GOT3 (cell line): ENCODE measurements around the gene TMEM168.
"Not testable (repeated sequence)": the region's sequence is repeated elsewhere in the genome, so short reads cannot be mapped to it uniquely, and the experiment has no call there.

ENCODE experiments used
- DNase-seq: peaks from one replicate; lab custom pipeline; 2025; ENCODE audit warnings: mixed read lengths; lab: John Stamatoyannopoulos, UW

TMEM168 gene

DNA sequence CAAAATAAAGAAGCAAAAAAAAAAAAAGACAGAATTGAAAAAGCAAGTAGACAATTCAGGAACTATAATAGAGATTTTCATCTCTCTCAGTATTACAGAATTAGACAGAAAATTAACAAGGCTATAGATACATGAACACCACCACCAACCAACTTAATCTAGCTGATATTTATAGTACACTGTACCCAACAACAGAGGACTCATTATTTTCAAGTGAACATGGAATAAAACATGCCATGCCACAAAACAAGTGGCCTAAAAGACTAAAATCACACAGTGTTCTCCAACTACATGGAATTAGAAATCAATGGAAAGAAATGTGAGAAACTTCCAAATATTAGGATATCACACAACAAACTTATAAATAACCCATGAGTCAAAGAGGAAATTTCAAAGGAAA is 9.1 kb downstream of the TMEM168 start:
- no peak for DNase-seq

DNA sequence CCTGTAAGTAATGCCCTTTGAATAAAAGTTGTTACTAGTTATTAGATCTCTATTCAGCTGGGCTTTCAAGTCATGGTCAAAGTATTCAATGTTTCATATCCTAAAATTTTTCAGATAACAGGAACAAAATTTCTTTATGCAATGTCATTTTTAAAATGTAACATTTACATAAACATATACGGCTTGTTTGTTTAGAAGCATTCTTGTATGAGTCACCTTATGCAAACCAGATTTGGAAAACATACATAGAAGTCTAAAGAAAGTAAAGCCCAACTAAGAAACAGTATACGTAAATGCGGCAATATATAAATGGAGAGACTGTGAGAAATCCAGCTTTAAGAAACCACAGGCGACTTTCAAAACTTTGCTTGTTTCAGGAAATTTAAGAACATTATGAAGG is 10.5 kb downstream of the TMEM168 start:
- DNase-seq, result no peak

DNA sequence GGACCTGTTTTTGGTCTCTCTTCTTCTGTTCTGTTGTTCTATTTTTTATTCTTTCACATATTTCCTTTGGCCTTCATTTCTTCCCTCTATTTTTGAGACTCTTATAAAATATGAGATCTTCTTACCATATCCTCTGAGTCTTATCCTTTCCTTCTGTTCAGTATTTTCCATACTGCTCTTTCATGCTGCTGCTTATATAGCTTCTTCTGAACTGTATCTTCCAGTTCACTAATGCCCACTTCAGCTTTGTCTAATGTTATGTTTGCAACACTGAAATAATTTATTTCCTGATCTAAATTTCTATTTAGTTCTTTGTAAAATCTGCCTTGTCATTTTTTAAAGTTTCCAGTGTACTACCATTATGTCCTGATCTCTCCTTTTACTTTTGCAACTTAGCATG is 12.8 kb downstream of the TMEM168 start:
- DNase-seq, result no peak

DNA sequence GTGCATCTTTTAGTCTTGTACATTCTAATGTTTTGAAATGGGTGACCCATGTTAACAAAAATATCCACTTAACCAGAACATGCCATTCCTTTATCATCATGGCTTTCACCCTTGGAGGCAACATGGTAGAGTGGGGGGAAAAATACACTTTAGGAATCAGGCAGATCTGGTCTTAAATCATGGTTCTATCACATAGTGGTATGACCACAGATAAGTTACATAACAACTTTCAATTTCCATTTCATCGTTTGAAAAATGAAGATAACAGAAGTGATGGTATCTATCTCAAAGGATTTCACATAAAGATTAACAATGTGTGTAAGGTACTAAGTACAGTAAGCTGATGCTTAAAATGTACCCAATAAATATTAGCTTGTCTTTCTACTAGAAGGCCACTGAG is 19.0 kb downstream of the TMEM168 start:
- no peak for DNase-seq

DNA sequence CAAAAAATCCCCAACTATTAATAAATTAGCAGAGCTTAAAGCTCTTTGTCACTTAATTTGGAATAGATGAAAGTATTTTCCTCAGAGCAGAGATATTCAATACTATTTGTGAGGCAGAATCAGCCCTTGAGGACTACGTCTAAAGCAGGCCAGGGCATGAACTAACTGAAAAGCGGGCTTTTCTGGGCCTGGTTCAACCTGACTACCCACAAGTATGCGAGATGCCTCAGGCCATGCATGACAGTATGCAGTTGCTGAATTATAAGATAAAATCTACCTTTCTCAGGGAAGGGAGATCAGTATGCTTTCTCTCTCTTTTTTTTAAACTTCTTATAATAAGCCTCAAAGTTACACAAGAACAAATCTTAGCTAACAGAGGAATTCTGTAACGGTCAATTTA is 20.1 kb downstream of the TMEM168 start:
- no peak for DNase-seq

DNA sequence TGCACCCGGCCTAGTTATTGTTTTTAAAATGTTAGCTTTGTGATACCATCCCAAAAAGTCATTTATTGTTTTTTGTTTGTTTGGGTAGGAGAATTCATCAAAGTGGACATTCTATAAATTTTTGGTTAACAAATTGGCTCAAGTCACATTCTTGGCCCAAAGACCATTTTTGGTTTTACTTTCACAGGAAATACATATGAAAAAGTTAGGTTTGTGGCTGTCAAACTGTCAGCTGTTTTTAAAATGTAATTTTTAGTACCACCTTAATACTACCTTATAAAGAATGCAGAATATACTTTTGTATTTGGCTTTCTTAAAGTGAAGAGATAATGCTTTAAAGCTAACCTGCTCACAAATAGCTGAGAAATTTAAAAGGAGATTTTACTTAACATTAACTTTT is 25.1 kb downstream of the TMEM168 start:
- DNase-seq, result no peak

DNA sequence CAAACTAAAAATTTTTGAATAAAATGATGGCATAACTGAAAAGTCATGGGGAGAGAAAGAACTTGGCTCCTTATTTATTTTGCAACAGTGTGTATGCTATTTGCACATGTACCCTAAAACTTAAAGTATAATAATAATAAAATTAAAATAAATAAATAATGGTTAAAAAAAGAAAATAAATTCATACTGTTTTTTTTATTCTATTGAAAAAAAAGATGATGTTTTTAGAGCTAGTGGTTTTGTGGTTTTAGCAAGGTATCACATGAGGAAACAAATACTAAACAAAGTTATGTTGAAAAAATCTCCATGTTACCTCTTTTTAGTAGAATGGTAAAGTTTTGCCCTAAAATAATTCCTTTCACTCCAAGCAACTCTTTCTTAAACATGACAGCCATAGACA is 26.2 kb downstream of the TMEM168 start:
- no peak for DNase-seq

DNA sequence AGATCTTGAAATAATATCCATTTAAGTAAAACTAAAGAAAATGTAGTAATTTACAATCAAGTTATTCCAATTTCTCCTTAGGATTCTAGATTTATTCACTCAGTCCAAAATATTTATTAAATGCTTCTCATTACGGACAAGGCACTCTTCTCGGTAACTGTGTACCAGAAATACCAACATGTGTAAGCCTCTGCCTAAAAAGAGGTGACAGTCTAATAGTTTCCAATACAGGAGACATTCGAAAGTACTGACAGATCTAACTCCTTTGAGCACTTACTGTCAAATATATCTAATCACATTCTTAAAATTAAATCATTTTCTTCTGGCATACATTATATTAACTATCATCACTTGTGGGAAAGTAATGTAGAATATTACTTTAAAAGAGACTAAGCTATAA is 26.9 kb downstream of the TMEM168 start:
- DNase-seq, result no peak

DNA sequence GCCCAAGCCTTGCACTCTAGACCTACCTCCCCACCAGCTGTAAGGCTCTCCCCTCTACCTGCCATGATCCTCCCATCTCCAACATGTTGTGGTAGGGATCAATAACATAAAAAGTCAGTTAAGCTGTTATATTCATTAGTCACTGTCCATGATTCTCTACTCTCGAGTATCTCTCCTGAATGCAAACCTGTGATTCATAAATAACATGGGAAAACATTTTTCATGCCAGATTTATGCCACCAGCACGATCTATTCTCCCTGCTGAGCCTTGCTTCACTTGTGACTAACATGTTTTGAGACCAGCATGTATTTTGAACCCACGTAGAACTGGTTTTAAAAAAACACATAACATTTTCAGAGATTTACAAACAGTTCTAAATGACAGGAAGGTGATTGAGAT is 30.3 kb downstream of the TMEM168 start:
- DNase-seq, result no peak

DNA sequence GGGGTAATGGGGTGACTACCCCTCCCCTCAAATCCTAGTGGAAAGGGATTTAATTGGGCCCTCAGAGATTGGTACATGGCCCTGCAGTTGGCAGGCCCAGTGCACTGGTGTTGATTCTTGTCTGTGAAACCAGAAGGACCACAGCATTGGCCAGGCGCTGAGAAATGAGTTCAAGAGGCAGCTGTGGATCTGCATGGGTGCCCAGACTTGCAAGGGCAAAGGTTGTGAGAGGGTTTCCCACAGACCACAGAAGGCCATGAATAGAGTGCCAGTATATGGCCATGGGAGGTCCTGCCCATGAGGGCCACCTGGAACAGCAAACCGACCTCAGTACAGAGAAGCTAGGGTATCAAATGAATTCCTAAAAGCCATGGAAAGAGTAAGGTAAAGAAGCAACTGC is 32.9 kb downstream of the TMEM168 start:
- DNase-seq, result no peak

DNA sequence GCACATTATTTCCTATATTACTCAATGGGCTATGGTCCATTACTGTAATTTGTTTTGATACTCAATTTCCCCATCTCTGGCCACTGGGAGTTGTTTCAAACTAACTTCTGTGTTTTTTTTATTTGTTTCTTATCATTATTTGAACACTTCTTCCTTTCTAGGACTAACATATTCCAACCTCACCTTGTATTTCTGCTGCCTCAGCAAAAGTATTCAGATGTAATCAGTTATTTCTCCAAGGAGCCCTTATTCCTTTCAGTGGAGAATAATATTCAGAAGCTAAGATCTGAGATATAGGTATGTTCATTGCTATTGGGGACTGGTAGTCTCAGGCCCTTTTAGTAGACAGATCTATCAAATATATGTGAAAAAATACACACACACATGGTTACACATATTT is 36.9 kb downstream of the TMEM168 start:
- DNase-seq, result no peak

DNA sequence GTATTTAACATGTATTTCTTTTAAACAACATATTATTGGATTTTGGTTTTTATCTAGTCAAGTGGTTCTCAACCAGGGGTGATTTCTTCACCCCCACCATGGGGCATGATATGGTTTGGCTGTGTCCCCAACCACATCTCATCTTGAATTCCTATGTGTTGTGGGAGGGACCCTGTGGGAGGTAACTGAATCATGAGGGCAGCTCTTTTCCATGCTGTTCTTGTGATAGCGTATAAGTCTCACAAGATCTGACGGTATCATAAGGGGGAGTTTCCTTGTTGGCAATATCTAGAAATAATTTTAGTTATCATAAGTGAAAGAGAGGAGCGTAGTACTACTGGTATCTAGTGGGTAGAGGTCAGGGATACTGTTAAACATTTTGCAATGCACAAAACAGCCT is 37.6 kb downstream of the TMEM168 start:
- no peak for DNase-seq

DNA sequence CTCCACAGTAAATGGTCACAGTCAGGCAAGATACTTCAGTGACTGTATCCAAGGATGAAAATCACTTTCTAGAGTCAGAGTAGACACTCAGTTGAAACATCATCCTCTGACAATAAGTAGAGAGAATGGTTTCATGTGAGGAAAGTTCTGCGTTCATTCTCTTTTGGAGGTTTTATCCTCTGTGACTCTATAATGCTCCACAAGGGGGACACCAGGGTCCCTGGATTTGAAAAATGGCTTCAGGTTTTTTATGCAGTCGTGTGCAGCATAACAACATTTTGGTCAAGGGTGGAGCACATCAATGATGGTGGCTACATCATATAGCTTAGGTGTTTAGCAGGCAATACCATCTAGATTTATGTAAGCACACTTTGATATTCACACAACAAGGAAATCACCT is 40.4 kb downstream of the TMEM168 start:
- no peak for DNase-seq

DNA sequence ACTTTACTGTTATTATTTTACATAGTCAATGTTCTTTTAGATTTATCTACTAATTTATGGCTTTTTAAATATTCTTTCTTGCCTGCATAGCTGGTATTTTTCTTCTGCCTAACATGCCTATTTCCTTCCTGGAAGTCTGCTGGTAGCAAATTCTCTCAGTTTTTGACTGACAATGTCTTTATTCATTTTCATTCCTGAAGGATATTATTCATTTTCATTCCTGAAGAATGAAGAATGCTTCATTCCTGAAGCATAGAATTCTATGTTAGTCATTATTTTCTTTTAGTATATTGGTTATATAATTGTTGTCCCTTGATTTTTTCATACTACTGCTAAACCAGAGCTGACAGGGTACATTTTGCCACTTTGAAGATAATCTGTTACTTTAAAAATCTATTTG is 41.8 kb downstream of the TMEM168 start:
- no peak for DNase-seq

DNA sequence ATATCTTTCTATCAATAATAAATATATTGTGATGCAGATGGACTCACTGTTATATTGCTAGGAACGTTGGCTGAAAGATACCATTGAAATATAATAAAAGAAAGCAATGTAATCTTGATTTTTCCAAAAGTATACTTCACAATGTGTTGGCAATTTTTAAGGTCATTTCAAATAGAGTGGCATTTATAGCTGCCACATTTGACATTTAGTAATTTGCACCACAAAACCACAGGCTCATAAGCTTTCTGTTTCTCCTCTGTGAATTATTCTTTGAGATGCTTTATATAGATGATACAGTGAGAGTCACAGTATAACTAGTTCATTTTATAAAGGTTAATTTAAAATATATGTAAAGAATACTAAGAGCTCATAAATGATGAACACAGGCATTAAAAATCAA is 44.6 kb downstream of the TMEM168 start:
- DNase-seq, result no peak

DNA sequence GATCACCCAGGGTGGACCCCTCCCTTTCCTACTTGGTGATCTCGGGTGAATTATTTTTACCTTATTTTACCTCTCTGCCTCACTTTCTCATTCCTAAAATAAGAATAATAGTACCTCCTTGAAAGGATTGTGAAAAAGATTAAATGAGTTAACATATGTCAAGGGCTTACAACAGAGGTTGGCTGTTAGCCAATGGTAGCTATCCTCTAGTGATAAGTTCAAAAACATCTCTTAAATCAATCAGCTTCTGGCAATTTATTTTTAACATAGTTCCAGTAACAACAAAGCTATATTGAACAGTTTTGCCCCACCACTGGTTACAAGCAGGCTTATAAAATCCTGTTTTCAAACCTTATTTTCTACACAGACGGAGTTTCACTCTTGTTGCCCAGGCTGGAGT is 45.4 kb downstream of the TMEM168 start:
- DNase-seq, result no peak

DNA sequence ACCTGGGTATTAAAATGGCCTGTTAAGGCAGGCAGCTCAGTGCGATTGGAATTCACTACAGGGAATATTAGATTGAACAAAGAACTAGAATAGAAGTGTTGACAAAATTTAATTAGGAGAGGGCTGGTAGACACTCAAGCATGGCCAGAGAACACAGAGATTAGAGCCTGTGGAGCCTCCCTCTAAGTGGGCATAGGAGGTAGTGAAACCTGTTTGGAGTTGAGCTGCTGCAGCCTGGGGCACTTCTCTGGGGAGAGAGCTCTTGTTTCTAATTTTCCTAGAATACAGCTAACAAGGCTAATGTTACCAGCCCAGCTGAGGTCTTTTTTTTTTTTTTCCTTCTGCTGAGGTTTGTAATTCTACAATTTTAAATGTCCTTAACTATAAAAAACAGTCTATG is 46.4 kb downstream of the TMEM168 start:
- DNase-seq, result no peak

DNA sequence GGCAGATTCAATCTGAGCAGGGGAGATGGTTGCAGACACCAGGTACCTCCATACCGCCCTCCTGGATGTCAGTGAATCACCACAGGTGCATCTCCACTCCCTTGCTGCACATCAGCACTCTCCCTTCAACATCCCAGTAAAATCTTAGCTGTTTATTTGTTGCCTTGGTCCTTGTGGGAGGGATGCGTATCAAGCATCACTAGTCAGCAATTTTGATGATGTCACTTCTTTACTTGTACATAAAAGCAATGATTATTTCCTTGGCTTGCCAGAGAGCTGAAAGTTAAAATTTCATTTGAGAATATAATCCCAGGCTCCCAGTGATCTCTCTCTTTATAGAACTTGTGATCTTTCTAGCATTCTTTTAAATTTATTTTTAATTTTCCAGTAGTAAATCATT is 49.5 kb downstream of the TMEM168 start:
- no peak for DNase-seq

DNA sequence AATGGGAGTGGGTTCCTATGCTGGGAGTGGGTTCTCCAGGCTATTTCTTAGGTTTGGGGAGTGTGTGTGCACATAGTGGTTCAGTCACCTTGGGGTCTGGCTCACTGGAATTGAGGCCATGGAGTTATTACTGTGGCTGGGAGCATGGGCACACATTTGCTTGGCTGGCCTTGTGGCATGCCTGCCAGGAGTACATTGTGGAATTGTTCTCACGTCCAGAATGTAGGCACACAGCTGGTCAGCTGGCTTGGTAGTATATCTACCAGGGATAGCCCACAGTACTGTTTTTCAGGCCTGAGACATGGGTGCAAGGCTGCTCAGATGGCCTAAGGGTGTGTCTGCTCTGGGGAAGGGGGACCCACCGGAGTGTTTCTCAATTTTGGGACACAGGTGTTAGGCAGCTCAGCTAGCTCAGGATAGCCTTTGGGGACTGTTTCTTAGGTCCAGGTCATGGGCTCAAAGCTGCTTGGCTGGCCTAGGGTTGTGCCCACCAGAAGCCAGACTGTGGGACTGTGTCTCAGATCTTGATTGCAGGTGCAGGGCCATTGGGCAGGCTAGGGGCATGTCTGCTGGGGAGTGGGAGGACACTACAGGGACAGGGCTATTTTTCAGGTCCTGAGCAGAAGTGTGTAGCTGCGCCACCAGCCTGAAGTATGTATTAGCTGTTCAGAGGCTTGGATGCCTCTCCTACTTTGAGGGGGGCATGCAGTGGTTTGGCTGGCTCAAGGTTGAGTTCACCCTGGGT is 50.6 kb downstream of the TMEM168 start:
- DNase-seq, result no peak

DNA sequence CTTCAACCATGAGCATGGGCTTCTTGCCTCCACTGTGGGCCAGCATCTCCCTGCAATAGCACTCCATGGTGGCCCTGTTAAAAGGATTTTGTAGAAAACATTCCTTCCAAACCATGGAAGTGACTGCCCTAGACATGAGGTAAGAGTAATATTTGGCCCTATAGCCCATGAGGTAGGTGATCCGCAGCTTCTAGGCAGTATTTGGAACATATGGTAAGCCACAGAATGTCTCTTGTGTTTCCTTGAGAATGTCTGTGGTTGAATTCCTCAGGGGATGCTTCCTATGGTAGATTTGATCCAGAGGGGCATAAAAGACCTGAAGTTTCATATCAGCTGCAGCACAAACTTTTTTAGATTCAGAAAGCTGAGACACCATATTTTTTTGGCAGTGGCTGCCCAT is 54.9 kb downstream of the TMEM168 start:
- DNase-seq, result no peak

DNA sequence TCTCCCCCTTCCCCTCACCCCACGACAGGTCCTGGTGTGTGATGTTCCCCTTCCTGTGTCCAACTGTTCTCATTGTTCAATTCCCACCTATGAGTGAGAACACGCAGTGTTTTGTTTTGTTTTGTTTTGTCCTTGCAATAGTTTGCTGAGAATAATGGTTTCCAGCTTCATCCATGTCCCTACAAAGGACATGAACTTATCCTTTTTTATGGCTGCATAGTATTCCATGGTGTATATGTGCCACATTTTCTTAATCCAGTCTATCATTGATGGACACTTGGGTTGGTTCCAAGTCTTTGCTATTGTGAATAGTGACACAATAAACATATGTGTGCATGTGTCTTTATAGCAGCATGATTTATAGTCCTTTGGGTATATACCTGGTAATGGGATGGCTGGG is 58.9 kb downstream of the TMEM168 start:
- DNase-seq, result not testable (repeated sequence)

DNA sequence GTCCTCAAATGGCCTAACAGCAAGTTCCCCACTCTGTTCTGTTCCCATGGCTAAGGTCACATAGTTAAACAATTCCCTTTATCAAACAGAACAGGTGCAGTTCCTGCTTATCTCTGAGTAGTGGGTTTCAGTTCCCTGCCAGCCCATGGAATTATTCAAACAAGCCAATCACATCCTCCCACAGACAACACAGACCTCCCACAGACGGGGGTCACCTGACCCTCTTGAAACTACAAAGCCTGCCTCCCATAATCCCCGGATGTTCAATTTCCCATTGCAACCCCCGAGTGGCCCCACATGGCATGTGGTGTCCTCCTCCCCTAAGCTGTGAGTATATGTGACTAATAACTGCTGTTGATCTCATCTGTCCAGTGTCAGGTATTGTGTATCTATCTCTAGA is 64.1 kb downstream of the TMEM168 start:
- DNase-seq, result no peak

DNA sequence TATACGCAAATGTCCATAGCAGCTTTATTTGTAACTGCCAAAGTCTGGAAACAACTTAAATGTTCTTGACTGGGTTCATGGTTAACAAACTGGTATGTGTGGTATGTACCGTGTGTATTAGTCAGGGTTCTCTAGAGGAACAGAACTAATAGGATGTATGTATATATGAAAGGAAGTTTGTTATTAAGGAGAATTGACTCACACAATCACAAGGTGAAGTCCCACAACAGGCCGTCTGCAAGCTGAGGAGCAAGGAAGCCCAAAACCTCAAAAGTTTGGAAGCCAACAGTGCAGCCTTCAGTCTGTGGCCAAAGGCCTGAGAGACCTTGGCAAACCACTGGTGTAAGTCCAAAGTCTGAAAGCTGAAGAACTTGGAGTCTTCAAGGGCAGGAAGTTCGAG is 66.8 kb downstream of the TMEM168 start:
- no peak for DNase-seq

DNA sequence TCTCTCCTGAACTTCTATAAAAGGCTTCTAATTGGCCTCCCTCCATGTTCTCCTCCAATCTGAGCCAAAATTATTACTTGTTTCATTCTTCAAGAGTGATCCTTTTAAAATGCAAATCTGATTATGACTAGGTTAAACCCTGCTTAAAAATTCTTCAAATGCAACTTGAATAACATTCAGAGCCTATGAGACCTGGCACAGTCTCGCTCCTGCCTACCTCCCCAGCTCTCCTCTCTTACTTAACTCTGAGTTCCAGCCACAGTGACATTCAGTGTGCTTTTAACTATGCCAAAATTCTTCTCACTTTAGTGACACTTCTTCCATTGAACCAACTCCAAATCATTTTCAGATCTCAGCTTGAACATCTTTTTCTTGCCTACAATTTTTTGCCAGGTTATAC is 68.8 kb downstream of the TMEM168 start:
- no peak for DNase-seq

DNA sequence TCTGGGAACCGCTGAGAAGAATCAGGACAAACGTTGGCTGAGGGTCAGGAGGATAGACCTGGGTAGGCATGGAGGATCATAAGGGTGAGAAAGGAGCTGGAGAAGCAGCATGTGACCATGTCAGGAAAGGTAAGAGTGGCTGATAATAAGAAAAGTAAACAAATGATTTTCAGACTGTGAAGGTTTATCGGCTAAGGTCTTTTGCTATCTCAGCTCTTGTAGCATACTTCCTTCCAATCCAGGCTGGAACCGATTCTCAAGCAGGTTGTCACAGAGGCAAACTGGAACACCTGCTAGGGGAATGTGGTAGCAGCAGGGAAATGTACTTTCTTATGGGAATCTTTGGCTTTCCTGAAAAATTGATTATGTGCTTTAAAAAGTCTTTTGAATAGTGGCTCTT is 74.7 kb downstream of the TMEM168 start:
- no peak for DNase-seq
